MM.1S (cell line): ENCODE data around the gene DGKI.

Experiments used
- DNase-seq: peaks from one replicate; pipeline ENCODE4 v3.0.0-alpha.2; 2015
- H2AFZ ChIP-seq: fragments of 300-600 bp; sonication (generic); 2 replicates; pipeline ENCODE4 v1.6.0; 2016; ENCODE audit warnings: antibody characterized with exemption, low read length
- H3F3A ChIP-seq: fragments of 300-600 bp; sonication (generic); 2 replicates; pipeline ENCODE4 v1.6.1; 2016; ENCODE audit warnings: mild to moderate bottlenecking, antibody characterized with exemption, low read length, moderate library complexity, mixed read lengths; ENCODE audit not compliant: insufficient read depth
- H3K27ac ChIP-seq: fragments of 300-600 bp; sonication (generic); 2 replicates; pipeline ENCODE4 v1.5.1; 2016; ENCODE audit warnings: mild to moderate bottlenecking, low read length
- H3K27me3 ChIP-seq: fragments of 300-600 bp; sonication (generic); replicated peaks from 2 replicates; pipeline ENCODE4 v1.6.0; 2016; ENCODE audit warnings: low read length; ENCODE audit not compliant: insufficient read depth
- H3K36me3 ChIP-seq: fragments of 300-600 bp; sonication (generic); replicated peaks from 2 replicates; pipeline ENCODE4 v1.6.1; 2016; ENCODE audit warnings: mild to moderate bottlenecking, low read length, mixed read lengths; ENCODE audit not compliant: insufficient read depth
- H3K4me1 ChIP-seq: fragments of 300-600 bp; sonication (generic); 2 replicates; pipeline ENCODE4 v1.6.1; 2016; ENCODE audit warnings: low read length, mixed read lengths
- H3K4me2 ChIP-seq: fragments of 300-600 bp; sonication (generic); 2 replicates; pipeline ENCODE4 v1.6.0; 2016; ENCODE audit warnings: low read depth, low read length
- H3K4me3 ChIP-seq: fragments of 300-600 bp; sonication (generic); 2 replicates; pipeline ENCODE4 v1.5.1; 2016; ENCODE audit warnings: low read length, mixed read lengths
- H3K79me2 ChIP-seq: fragments of 300-600 bp; sonication (generic); 2 replicates; pipeline ENCODE4 v1.6.1; 2016; ENCODE audit warnings: mixed run types, low read length, mixed read lengths
- H3K9ac ChIP-seq: fragments of 300-600 bp; sonication (generic); 2 replicates; pipeline ENCODE4 v1.6.1; 2016; ENCODE audit warnings: low read length, mixed read lengths
- H3K9me2 ChIP-seq: fragments of 300-600 bp; sonication (generic); replicated peaks from 2 replicates; pipeline ENCODE4 v1.6.1; 2016; ENCODE audit warnings: mild to moderate bottlenecking, low read length, mixed read lengths; ENCODE audit not compliant: insufficient read depth
- H3K9me3 ChIP-seq: fragments of 300-600 bp; sonication (generic); replicated peaks from 2 replicates; pipeline ENCODE4 v1.6.1; 2016; ENCODE audit warnings: mild to moderate bottlenecking, low read length, mixed read lengths; ENCODE audit not compliant: insufficient read depth
- H4K20me1 ChIP-seq: fragments of 300-600 bp; sonication (generic); 2 replicates; pipeline ENCODE4 v1.6.1; 2016; ENCODE audit warnings: mild to moderate bottlenecking, low read length, moderate library complexity, mixed read lengths; ENCODE audit not compliant: insufficient read depth
- CTCF ChIP-seq: fragments of 300-600 bp; sonication (generic); IDR thresholded peaks from 2 replicates; pipeline ENCODE4 v1.5.1; 2016; ENCODE audit warnings: antibody characterized with exemption, low read length, mixed read lengths
- EZH2 ChIP-seq: fragments of 300-600 bp; sonication (generic); optimal IDR thresholded peaks from 2 replicates; pipeline ENCODE3; 2017; ENCODE audit warnings: low read depth, mild to moderate bottlenecking, antibody characterized with exemption, low read length, mixed read lengths
- EZH2phosphoT487 ChIP-seq: fragments of 300-600 bp; sonication (generic); IDR thresholded peaks from 2 replicates; pipeline ENCODE4 v1.6.1; 2018; ENCODE audit warnings: antibody characterized with exemption, low read length

DGKI gene

GRCh38 chr7:137655804-137656203 is 191.0 kb downstream of the DGKI start:
- no peak overlapping the region for H3K4me3 ChIP-seq
- no peak overlapping the region for H2AFZ ChIP-seq
- no peaks in the 10 kb centered on the region for H4K20me1 ChIP-seq
- H3K27ac ChIP-seq = no peak overlapping the region
- H3K36me3 ChIP-seq = no peaks in the 10 kb centered on the region
- no peaks in the 10 kb centered on the region for H3K9me3 ChIP-seq
- H3K9ac ChIP-seq = no peak overlapping the region
- H3K9me2 ChIP-seq = no peaks in the 10 kb centered on the region
- no peak overlapping the region for H3K4me2 ChIP-seq
- no peaks in the 10 kb centered on the region for H3K79me2 ChIP-seq
- H3K27me3 ChIP-seq = no peaks in the 10 kb centered on the region
- DNase-seq = no peak
- no peaks in the 10 kb centered on the region for H3K4me1 ChIP-seq
- H3F3A ChIP-seq = no peaks in the 10 kb centered on the region
- TF ChIP-seq EZH2 (no peak), EZH2phosphoT487 (no peak), CTCF (no peak)

GRCh38 chr7:137652721-137653120 is 194.1 kb downstream of the DGKI start:
- DNase-seq = no peak
- H3K4me2 ChIP-seq = no peak overlapping the region
- H4K20me1 ChIP-seq = no peaks in the 10 kb centered on the region
- H3K27me3 ChIP-seq = no peaks in the 10 kb centered on the region
- H3K9ac ChIP-seq = no peak overlapping the region
- H3K36me3 ChIP-seq = no peaks in the 10 kb centered on the region
- no peaks in the 10 kb centered on the region for H3K4me1 ChIP-seq
- no peak overlapping the region for H3K27ac ChIP-seq
- TF ChIP-seq EZH2 (no peak), EZH2phosphoT487 (no peak), CTCF (no peak)
- no peaks in the 10 kb centered on the region for H3K9me3 ChIP-seq
- H3K4me3 ChIP-seq = no peak overlapping the region
- no peaks in the 10 kb centered on the region for H3K79me2 ChIP-seq
- H3K9me2 ChIP-seq = no peaks in the 10 kb centered on the region
- no peak overlapping the region for H2AFZ ChIP-seq
- H3F3A ChIP-seq = no peaks in the 10 kb centered on the region

- Histone ChIP-seq H3F3A (no peaks in the 10 kb centered on the region), H3K9me3 (no peaks in the 10 kb centered on the region), H3K27ac (no peak overlapping the region), H3K36me3 (no peaks in the 10 kb centered on the region), H3K27me3 (no peaks in the 10 kb centered on the region), H3K4me1 (no peaks in the 10 kb centered on the region), H3K9me2 (no peaks in the 10 kb centered on the region), H2AFZ (no peak overlapping the region), H3K4me2 (no peak overlapping the region), H3K9ac (no peak overlapping the region), H4K20me1 (no peaks in the 10 kb centered on the region), H3K79me2 (no peaks in the 10 kb centered on the region), H3K4me3 (no peak overlapping the region)
- no peak for TF ChIP-seq EZH2
- TF ChIP-seq EZH2phosphoT487 = no peak
- TF ChIP-seq CTCF = no peak
- DNase-seq = no peak
Measured at GRCh38 chr7:137647905-137648565, 198.7 kb downstream of the DGKI start.
